HG03571 (cell line): ENCODE measurements around the gene PRSS53.

Source experiments
- ATAC-seq: cut with Tn5 transposase; IDR thresholded peaks from one replicate; pipeline ENCODE4 v1.9.1; 2021; ENCODE audit not compliant: unreplicated experiment

The PRSS53 gene

DNA sequence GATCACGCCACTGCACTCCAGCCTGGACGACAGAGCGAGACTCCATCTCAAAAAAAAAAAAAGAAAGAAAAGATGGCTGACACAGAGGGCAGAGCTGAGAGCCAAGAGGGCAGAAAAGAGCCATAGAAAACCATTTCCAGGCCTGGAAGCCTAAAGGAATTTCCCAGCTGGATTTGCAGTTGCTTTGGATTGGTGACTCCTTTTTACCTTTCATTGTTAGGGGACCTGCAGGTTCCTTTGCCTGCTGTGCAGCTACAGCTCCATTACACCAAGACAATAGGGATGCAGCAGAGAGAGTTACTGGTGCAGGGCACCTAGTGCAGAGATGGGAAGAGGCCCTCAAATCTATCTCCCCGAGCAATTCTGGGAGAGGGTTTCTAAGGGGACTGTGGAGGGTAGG, 33.1 kb downstream of the PRSS53 start:
- ATAC-seq, result no peak

GRCh38 chr16:31052114-31052513, 36.6 kb downstream of the PRSS53 start:
- no peak for ATAC-seq

DNA sequence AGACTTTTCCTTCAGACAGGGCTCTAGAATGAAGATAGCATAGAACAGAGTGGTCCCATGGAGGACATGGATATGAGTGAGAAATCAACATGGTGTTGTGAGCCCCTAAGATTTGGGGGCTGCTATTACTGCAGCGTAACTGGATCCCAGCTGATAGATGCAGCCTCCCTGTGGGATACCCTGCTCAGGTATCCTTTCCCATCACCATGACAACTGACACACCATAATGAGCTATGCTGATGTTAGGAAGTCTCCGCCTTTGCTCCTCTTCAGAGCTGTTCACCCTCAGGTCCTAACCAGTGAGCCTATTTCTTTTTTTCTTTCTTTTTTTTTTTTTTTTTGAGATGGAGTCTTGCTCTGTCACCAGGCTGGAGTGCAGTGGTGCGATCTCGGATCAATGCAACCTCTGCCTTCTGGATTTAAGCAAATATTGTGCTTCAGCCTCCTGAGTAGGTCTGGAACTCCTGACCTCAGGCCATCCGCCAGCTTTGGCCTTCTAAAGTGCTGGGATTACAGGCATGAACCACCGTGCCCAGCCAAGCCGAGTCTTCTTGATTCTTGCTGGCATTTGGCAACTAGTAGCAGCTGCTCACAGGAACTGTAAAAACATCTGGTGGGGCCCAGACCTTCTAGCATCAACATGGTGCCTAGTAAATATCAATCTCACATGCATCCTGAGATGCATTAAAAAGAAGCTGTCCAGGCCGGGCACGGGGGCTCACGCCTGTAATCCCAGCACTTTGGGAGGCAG, 38.3 kb downstream of the PRSS53 start:
- no peak for ATAC-seq

DNA sequence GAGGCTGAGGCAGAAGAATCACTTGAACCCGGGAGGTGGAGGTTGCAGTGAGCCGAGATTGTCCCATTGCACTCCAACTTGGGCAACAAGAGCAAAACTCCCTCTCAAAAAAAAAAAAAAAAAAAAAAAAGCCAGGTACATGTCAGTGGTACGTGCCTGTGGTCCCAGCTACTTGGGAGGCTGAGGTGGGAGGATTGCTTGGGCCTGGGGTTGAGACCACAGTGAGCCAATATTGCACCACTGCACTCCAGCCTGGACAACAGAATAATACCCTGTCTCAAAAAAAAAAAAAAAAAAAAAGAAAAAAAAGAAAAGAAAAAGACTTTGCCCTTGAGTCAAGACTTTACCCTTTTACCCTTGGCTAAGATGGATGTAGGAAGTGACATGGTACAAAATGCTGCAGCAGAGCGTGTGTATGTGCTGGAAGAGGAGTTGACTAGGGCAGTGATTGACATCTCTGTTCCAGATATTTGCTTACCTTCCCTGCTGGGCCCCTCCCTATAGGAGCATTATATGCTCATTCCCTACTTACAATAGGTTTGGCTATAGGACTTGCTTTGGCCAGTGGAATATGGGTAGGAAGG, 44.8 kb downstream of the PRSS53 start:
- ATAC-seq, result no peak

DNA sequence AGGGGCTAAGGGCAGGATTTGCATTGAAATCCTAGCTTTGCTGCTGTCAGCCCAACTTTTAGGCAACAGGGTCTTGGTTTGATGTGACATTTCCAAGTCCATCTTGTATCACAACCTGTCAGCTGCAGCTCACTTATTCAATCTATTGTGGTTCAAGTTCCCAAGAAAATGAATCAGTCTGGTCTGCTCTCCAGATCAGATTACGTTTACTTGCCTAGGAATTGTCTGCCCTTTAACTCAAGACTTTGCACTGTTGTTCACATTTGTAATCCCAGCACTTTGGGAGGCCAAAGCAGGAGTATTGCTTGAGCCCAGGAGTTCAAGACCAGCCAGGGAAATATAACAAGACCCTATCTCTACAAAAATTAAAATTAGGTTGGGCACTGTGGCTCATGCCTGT, 45.4 kb downstream of the PRSS53 start:
- ATAC-seq, result no peak

GRCh38 chr16:31042866-31043265, 45.9 kb downstream of the PRSS53 start:
- no peak for ATAC-seq

GRCh38 chr16:31038993-31039392, 49.8 kb downstream of the PRSS53 start:
- ATAC-seq, result no peak

DNA sequence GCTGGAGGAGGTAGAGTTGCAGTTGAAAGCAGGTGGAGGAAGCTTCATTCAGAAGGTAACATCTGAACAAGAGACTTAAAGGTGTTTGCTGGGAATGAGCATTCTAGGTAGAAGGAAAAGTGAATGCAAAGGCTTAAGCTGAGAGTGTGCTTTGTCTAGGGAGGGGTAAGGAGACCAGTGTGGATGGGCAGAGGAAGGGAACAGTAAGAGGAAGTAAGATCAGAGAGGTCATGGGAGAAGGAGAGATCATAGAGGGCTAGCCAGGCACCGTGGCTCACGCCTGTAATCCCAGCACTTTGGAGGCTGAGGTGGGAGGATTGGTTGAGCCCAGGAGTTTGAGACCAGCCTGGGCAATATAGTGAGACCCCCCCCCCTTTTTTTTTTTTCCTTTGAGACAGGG, 52.1 kb downstream of the PRSS53 start:
- ATAC-seq, result no peak

- peak; percentile 42 for ATAC-seq
These were observed 54.8 kb downstream of the PRSS53 start for GRCh38 chr16:31033709-31034492.
